Hepatocyte (in vitro differentiated cells): Measurements from ENCODE around the gene NACA2.

Source experiments
- EZH2 ChIP-seq: fragments of 200-600 bp; sonication (generic); IDR thresholded peaks from 2 replicates; pipeline ENCODE4 v1.6.1; 2016; ENCODE audit warnings: antibody characterized with exemption, mild to moderate bottlenecking, borderline replicate concordance
- TF ChIP-seq, protein P1 (sequence below): fragments of 200-600 bp; sonication (generic); IDR thresholded peaks from 2 replicates; pipeline ENCODE4 v1.5.1; 2016; ENCODE audit warnings: antibody characterized with exemption, mild to moderate bottlenecking; ENCODE audit not compliant: poor library complexity

DNA sequence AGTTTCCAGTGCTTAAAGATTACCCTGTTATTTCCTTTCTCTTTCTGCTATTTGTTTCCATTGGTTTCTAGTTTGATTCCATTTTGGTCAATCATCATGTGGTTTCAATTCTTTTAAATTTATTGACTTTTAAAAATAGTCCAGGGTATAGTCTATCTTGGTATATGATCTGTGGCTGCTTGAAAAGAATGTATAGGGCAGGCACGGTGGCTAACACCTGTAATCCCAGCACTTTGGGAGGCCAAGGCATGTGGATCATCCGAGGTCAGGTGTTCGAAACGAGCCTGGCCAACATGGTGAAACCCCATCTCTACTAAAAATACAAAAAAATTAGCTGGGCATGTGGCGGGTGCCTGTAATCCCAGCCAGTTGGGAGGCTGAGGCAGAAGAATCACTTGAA, 34.5 kb upstream of the NACA2 start:
- TF ChIP-seq, protein P1, sequence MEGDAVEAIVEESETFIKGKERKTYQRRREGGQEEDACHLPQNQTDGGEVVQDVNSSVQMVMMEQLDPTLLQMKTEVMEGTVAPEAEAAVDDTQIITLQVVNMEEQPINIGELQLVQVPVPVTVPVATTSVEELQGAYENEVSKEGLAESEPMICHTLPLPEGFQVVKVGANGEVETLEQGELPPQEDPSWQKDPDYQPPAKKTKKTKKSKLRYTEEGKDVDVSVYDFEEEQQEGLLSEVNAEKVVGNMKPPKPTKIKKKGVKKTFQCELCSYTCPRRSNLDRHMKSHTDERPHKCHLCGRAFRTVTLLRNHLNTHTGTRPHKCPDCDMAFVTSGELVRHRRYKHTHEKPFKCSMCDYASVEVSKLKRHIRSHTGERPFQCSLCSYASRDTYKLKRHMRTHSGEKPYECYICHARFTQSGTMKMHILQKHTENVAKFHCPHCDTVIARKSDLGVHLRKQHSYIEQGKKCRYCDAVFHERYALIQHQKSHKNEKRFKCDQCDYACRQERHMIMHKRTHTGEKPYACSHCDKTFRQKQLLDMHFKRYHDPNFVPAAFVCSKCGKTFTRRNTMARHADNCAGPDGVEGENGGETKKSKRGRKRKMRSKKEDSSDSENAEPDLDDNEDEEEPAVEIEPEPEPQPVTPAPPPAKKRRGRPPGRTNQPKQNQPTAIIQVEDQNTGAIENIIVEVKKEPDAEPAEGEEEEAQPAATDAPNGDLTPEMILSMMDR: no peak
- no peak for TF ChIP-seq EZH2
